PC-3 (cell line): ENCODE measurements around the gene DPT. TPM values are rescaled to one million over a fixed set of nuclear protein-coding genes. Genes with fewer than 3 reads are reported as not detected.

Experiments
- ATAC-seq: fragments of 200-7000 bp; cut with Tn5 transposase; 2 replicates; pipeline ENCODE4 v1.9.1; 2020; ENCODE audit warnings: mild to moderate bottlenecking, moderate library complexity
- BruUV-seq: library from RNA; stranded (reverse); fragments of 400-500 nt; replicated peaks from 2 replicates; lab custom pipeline; 2021; lab: Mats Ljungman, UMichigan
- CTCF ChIA-PET: fragments of 300-600 bp; sonication (Branson Sonifier 250); formaldehyde crosslinking; loops from one replicate; lab custom pipeline; 2022; ENCODE audit warnings: antibody characterized with exemption; lab: Charles Lee
- POLR2A ChIA-PET: fragments of 300-600 bp; sonication (Branson Sonifier 250); formaldehyde crosslinking; loops from one replicate; lab custom pipeline; 2022; ENCODE audit warnings: antibody characterized with exemption; ENCODE audit not compliant: unreplicated experiment; lab: Charles Lee
- DNase-seq: peaks from one replicate; pipeline ENCODE4 v3.0.0-alpha.2; 2015
- H2AFZ ChIP-seq: fragments of 300-600 bp; sonication (generic); 2 replicates; pipeline ENCODE4 v1.6.0; 2016; ENCODE audit warnings: antibody characterized with exemption, low read length
- H3F3A ChIP-seq: fragments of 300-600 bp; sonication (generic); one replicate; pipeline ENCODE4 v1.6.0; 2017; ENCODE audit warnings: antibody characterized with exemption, low read length, control low read depth, mild to moderate bottlenecking; ENCODE audit not compliant: unreplicated experiment
- H3K27ac ChIP-seq: fragments of 300-600 bp; sonication (generic); 2 replicates; pipeline ENCODE4 v1.5.1; 2016; ENCODE audit warnings: mild to moderate bottlenecking, low read length
- H3K27me3 ChIP-seq: fragments of 300-600 bp; sonication (generic); 2 replicates; pipeline ENCODE4 v1.6.1; 2016; ENCODE audit warnings: low read length, mixed read lengths
- H3K36me3 ChIP-seq: fragments of 300-600 bp; sonication (generic); 2 replicates; pipeline ENCODE4 v1.6.1; 2016; ENCODE audit warnings: low read depth, mixed run types, low read length, mixed read lengths
- H3K4me1 ChIP-seq: fragments of 300-600 bp; sonication (generic); 2 replicates; pipeline ENCODE4 v1.5.1; 2016; ENCODE audit warnings: low read length; ENCODE audit not compliant: insufficient read depth
- H3K4me2 ChIP-seq: fragments of 300-600 bp; sonication (generic); 2 replicates; pipeline ENCODE4 v1.6.0; 2016; ENCODE audit warnings: low read length
- H3K4me3 ChIP-seq: fragments of 300-600 bp; sonication (generic); 2 replicates; pipeline ENCODE4 v1.5.1; 2016; ENCODE audit warnings: mild to moderate bottlenecking, low read length, mixed read lengths
- H3K79me2 ChIP-seq: fragments of 300-600 bp; sonication (generic); 2 replicates; pipeline ENCODE4 v1.6.1; 2017; ENCODE audit warnings: low read length, mixed read lengths
- H3K9ac ChIP-seq: fragments of 300-600 bp; sonication (generic); 2 replicates; pipeline ENCODE4 v1.6.0; 2016; ENCODE audit warnings: mild to moderate bottlenecking, low read length
- H3K9me2 ChIP-seq: fragments of 300-600 bp; sonication (generic); replicated peaks from 2 replicates; pipeline ENCODE4 v1.6.1; 2016; ENCODE audit warnings: mixed run types, low read length, mixed read lengths
- H3K9me3 ChIP-seq: fragments of 300-600 bp; sonication (generic); 2 replicates; pipeline ENCODE4 v1.6.1; 2016; ENCODE audit warnings: low read length, mixed read lengths
- H4K20me1 ChIP-seq: fragments of 300-600 bp; sonication (generic); 2 replicates; pipeline ENCODE4 v1.6.1; 2016; ENCODE audit warnings: low read length, mixed read lengths
- CTCF ChIP-seq: fragments of 300-600 bp; sonication (generic); conservative IDR thresholded peaks from 2 replicates; pipeline ENCODE4 v1.5.1; 2017; ENCODE audit warnings: antibody characterized with exemption, low read depth, mild to moderate bottlenecking, low read length
- EZH2 ChIP-seq: fragments of 300-600 bp; sonication (generic); IDR thresholded peaks from one replicate; pipeline ENCODE4 v1.6.1; 2017; ENCODE audit warnings: antibody characterized with exemption, mild to moderate bottlenecking, low read length; ENCODE audit not compliant: unreplicated experiment
- EZH2phosphoT487 ChIP-seq: fragments of 300-600 bp; sonication (generic); IDR thresholded peaks from 2 replicates; pipeline ENCODE4 v1.6.1; 2018; ENCODE audit warnings: mild to moderate bottlenecking, antibody characterized with exemption, low read length, borderline replicate concordance
- intact Hi-C: fragments of 100-400 bp; cut with micrococcal nuclease; formaldehyde crosslinking; loops from 2 replicates; pipeline ENCODE4 v1.9.0; 2023
- total RNA-seq: library from RNA; depleted of rRNA; stranded (reverse); fragments of >200 nt; gene quantifications from 2 replicates; pipeline ENCODE4 v1.2.3, GENCODE V29; 2014

DPT gene
- total RNA-seq, 1 experiment from 2014 or later, result not detected

- Histone ChIP-seq H3F3A (no peaks in the 10 kb centered on the region), H3K36me3 (no peaks in the 10 kb centered on the region), H3K4me1 (no peaks in the 10 kb centered on the region), H3K4me2 (no peak overlapping the region), H2AFZ (no peak overlapping the region), H3K9me3 (no peaks in the 10 kb centered on the region), H3K27me3 (no peaks in the 10 kb centered on the region), H3K9me2 (no peaks in the 10 kb centered on the region), H3K79me2 (no peaks in the 10 kb centered on the region), H3K4me3 (no peak overlapping the region), H4K20me1 (no peaks in the 10 kb centered on the region), H3K27ac (no peak overlapping the region), H3K9ac (no peak overlapping the region)
- BruUV-seq, result no TSS peak
- ChIA-PET CTCF (no interaction called here), POLR2A (no interaction called here)
- intact Hi-C loops, result no loop called here
- TF ChIP-seq CTCF (no peak), EZH2phosphoT487 (no peak), EZH2 (no peak)
- DNase-seq (peak; percentile 33), ATAC-seq (peak; percentile 31; the same call in 1 of the 2 replicates)
Measured at GRCh38 chr1:168689726-168690602, 39.0 kb downstream of the DPT start.

DNA sequence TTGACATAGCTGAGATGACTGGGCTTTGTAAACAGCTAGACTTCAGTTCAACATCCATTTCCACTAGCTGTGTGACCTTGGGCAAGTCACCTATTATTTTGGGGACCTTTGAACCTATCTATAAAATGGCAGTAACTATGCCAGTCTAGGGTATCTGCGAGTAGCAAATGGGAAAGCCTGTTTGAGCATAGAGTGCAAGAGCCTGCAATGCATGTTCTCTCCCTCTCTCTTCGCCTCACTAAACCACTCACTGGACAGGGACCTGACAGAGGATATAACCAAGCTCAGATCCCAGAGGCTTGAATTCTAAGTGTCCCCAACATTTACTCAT lies 39.7 kb downstream of the DPT start:
- no peaks in the 10 kb centered on the region for H3K27me3 ChIP-seq
- ChIA-PET POLR2A (interaction anchor here (0.6 kb wide), 1 partner anchor 609 kb away, joined by 5 read pairs; no protein-coding TSS in a partner anchor), CTCF (no interaction called here)
- no peaks in the 10 kb centered on the region for H3K79me2 ChIP-seq
- TF ChIP-seq EZH2 (no peak), CTCF (no peak), EZH2phosphoT487 (no peak)
- DNase-seq (no peak), ATAC-seq (no peak)
- no peak overlapping the region for H2AFZ ChIP-seq
- intact Hi-C loops, result no loop called here
- H3K4me3 ChIP-seq, result no peak overlapping the region
- H3K9me2 ChIP-seq, result no peaks in the 10 kb centered on the region
- no peaks in the 10 kb centered on the region for H3K36me3 ChIP-seq
- no peak overlapping the region for H3K4me2 ChIP-seq
- no TSS peak for BruUV-seq
- H3K27ac ChIP-seq, result no peak overlapping the region
- H3K9me3 ChIP-seq, result no peaks in the 10 kb centered on the region
- no peaks in the 10 kb centered on the region for H3K4me1 ChIP-seq
- no peak overlapping the region for H3K9ac ChIP-seq
- H4K20me1 ChIP-seq, result no peaks in the 10 kb centered on the region
- H3F3A ChIP-seq, result no peaks in the 10 kb centered on the region
